WERI-Rb-1 (cell line): ENCODE measurements around the gene AK3.
A peak's percentile ranks its signal among the peaks of the same experiment; 100 is the strongest.

Source experiments
- DNase-seq: peaks from one replicate; pipeline ENCODE4 v3.0.0-alpha.2; 2020
- H3K27ac ChIP-seq: fragments of 250-450 bp; sonication (Bioruptor Pico); 2 replicates; pipeline ENCODE4 v1.5.1; 2020; ENCODE audit warnings: mild to moderate bottlenecking, moderate library complexity
- H3K27me3 ChIP-seq: fragments of 250-450 bp; sonication (Bioruptor Pico); 2 replicates; pipeline ENCODE4 v1.5.1; 2021; ENCODE audit warnings: mild to moderate bottlenecking, low read depth, moderate library complexity; ENCODE audit not compliant: insufficient read depth, severe bottlenecking
- H3K36me3 ChIP-seq: fragments of 250-450 bp; sonication (Bioruptor Pico); 2 replicates; pipeline ENCODE4 v1.5.1; 2020; ENCODE audit warnings: mild to moderate bottlenecking, moderate library complexity
- H3K4me3 ChIP-seq: 2 replicates; pipeline ENCODE4 v1.5.1; 2011; ENCODE audit warnings: low read depth, mild to moderate bottlenecking, control low read depth, low read length
- H3K9me3 ChIP-seq: fragments of 250-450 bp; sonication (Bioruptor Pico); 2 replicates; pipeline ENCODE4 v1.5.1; 2021; ENCODE audit warnings: mild to moderate bottlenecking, moderate library complexity; ENCODE audit not compliant: severe bottlenecking
- CTCF ChIP-seq: IDR thresholded peaks from 2 replicates; pipeline ENCODE4 v1.5.1; 2011; ENCODE audit warnings: low read depth, mild to moderate bottlenecking, control low read depth, inconsistent platforms, low read length

AK3 gene

GRCh38 chr9:4678679-4679267 is 62.2 kb downstream of the AK3 start:
- peak overlapping the region; percentile 90 for H3K27ac ChIP-seq
- no peaks in the 10 kb centered on the region for H3K36me3 ChIP-seq
- no peaks in the 10 kb centered on the region for H3K27me3 ChIP-seq
- peak overlapping the region; percentile 96 for H3K4me3 ChIP-seq
- no peaks in the 10 kb centered on the region for H3K9me3 ChIP-seq
- TF ChIP-seq CTCF = no peak
- no peak for DNase-seq

DNA sequence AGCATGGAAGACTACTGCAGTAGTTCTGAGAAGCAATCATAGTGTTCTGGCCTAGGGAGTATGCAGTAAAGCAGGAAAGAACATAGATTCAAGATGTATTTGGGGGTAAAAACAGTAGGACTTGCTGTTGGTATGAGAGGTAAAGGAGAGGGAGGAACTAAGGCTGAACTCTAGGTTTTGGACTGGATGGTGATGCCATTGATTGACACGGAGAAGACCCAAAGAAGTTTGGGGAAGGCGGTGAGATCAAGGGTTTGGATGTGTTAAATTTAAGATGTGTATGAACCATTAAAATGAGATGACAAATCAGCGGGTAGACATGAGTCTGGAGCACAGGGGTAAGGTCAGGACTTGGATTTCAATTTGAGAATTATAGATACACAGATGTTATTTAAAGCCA is 63.6 kb downstream of the AK3 start:
- H3K27me3 ChIP-seq = no peaks in the 10 kb centered on the region
- no peak for DNase-seq

DNA sequence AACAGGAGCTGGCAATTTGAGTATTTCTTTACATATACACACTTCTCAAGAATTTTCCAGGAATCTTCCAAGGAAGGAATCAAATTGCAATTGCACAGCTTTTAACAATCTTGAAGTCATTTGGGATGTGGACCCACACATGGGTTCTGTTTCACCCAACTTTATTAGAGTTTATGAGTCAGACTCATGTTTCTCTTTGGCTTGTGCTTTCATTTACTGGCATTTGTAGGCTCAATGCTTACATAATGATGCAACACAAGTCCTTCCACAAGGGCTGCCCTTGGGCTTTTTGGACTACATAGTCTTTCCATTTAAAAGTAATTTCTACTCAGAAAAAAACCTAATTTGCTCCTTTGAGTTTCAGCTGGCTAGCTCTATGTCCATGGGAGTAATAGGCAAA is 66.2 kb downstream of the AK3 start:
- Histone ChIP-seq H3K27me3 (no peaks in the 10 kb centered on the region), H3K27ac (no peak overlapping the region), H3K9me3 (no peaks in the 10 kb centered on the region), H3K4me3 (no peak overlapping the region), H3K36me3 (no peaks in the 10 kb centered on the region)
- TF ChIP-seq CTCF = no peak
- no peak for DNase-seq

More for the DNA sequence above, 63.6 kb downstream of the AK3 start:
- Histone ChIP-seq H3K27ac (no peak overlapping the region), H3K4me3 (no peak overlapping the region), H3K9me3 (no peaks in the 10 kb centered on the region), H3K36me3 (no peaks in the 10 kb centered on the region)
- no peak for TF ChIP-seq CTCF

DNA sequence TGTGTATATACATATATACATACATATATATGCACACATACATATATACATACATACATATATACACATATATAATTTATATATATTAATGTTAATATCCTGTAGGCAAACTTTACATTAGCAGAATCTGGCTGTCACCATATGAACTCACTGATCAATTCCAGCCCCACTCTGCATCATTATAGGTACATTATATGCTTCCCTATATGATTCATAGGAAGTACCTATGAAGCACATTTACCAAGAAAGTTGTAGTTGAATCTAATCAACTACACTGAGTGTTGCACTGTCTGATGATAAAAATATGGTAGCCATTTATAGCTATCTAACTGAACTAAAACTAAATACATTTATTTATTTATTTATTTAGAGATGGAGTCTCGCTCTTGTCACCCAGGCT is 69.3 kb downstream of the AK3 start:
- TF ChIP-seq CTCF = no peak
- DNase-seq = no peak
- no peak overlapping the region for H3K4me3 ChIP-seq

GRCh38 chr9:4670591-4670990 is 70.4 kb downstream of the AK3 start:
- DNase-seq = no peak
- H3K9me3 ChIP-seq = no peaks in the 10 kb centered on the region

More for the DNA sequence above, 69.3 kb downstream of the AK3 start:
- H3K9me3 ChIP-seq = no peaks in the 10 kb centered on the region
- H3K27ac ChIP-seq = no peak overlapping the region
- no peaks in the 10 kb centered on the region for H3K36me3 ChIP-seq
- no peaks in the 10 kb centered on the region for H3K27me3 ChIP-seq

More at GRCh38 chr9:4670591-4670990, 70.4 kb downstream of the AK3 start:
- H3K27me3 ChIP-seq = no peaks in the 10 kb centered on the region
- no peak overlapping the region for H3K27ac ChIP-seq
- TF ChIP-seq CTCF = no peak
- H3K4me3 ChIP-seq = no peak overlapping the region
- no peaks in the 10 kb centered on the region for H3K36me3 ChIP-seq
